ENCODE results near the gene NDUFAF7.
"Not testable (repeated sequence)": the region's sequence is repeated elsewhere in the genome, so short reads cannot be mapped to it uniquely, and the experiment has no call there.

Gene NDUFAF7

GRCh38 chr2:37274359-37274965 lies 43.0 kb downstream of the NDUFAF7 start:
- H3K27me3 ChIP-seq (ENCODE audit: insufficient read depth, low read length) = no peaks in the 10 kb centered on the region
- no peaks in the 10 kb centered on the region for H3K9me3 ChIP-seq (ENCODE audit: low read length)
- H3K4me1 ChIP-seq (ENCODE audit: insufficient read depth, low read length) = no peaks in the 10 kb centered on the region
- peaks cover 85% of the 10 kb centered on the region for H3K36me3 ChIP-seq (ENCODE audit: insufficient read depth, low read length)
- no peak overlapping the region for H2AFZ ChIP-seq (ENCODE audit: low read depth, low read length)
- no peak overlapping the region for H3K4me3 ChIP-seq (ENCODE audit: low read length)

- no peak overlapping the region for H3K4me3 ChIP-seq (ENCODE audit: low read length)
Observed at GRCh38 chr2:37276291-37276690, 44.8 kb downstream of the NDUFAF7 start.

GRCh38 chr2:37281916-37282315 lies 50.5 kb downstream of the NDUFAF7 start:
- Histone ChIP-seq H3K4me1 (ENCODE audit: insufficient read depth, low read length) (no peaks in the 10 kb centered on the region), H3K4me3 (ENCODE audit: low read length) (no peak overlapping the region), H3K27me3 (ENCODE audit: insufficient read depth, low read length) (no peaks in the 10 kb centered on the region), H3K9me3 (ENCODE audit: low read length) (no peaks in the 10 kb centered on the region), H3K36me3 (ENCODE audit: insufficient read depth, low read length) (peaks cover 69% of the 10 kb centered on the region), H2AFZ (ENCODE audit: low read depth, low read length) (no peak overlapping the region)

More at GRCh38 chr2:37276291-37276690, 44.8 kb downstream of the NDUFAF7 start:
- no peaks in the 10 kb centered on the region for H3K9me3 ChIP-seq (ENCODE audit: low read length)
- peaks cover 78% of the 10 kb centered on the region for H3K36me3 ChIP-seq (ENCODE audit: insufficient read depth, low read length)
- no peak overlapping the region for H2AFZ ChIP-seq (ENCODE audit: low read depth, low read length)
- H3K4me1 ChIP-seq (ENCODE audit: insufficient read depth, low read length) = no peaks in the 10 kb centered on the region
- H3K27me3 ChIP-seq (ENCODE audit: insufficient read depth, low read length) = no peaks in the 10 kb centered on the region

- Histone ChIP-seq H3K9me3 (ENCODE audit: low read length) (no peaks in the 10 kb centered on the region), H3K4me1 (ENCODE audit: insufficient read depth, low read length) (no peaks in the 10 kb centered on the region), H3K4me3 (ENCODE audit: low read length) (no peak overlapping the region), H3K27me3 (ENCODE audit: insufficient read depth, low read length) (no peaks in the 10 kb centered on the region), H3K36me3 (ENCODE audit: insufficient read depth, low read length) (peaks cover 67% of the 10 kb centered on the region), H2AFZ (ENCODE audit: low read depth, low read length) (no peak overlapping the region)
Observed at GRCh38 chr2:37282746-37283145, 51.3 kb downstream of the NDUFAF7 start.

- Histone ChIP-seq H2AFZ (ENCODE audit: low read depth, low read length) (no peak overlapping the region), H3K27me3 (ENCODE audit: insufficient read depth, low read length) (no peaks in the 10 kb centered on the region), H3K4me3 (ENCODE audit: low read length) (no peak overlapping the region), H3K9me3 (ENCODE audit: low read length) (no peaks in the 10 kb centered on the region), H3K36me3 (ENCODE audit: insufficient read depth, low read length) (peaks cover 69% of the 10 kb centered on the region), H3K4me1 (ENCODE audit: insufficient read depth, low read length) (no peaks in the 10 kb centered on the region)
Observed at GRCh38 chr2:37283207-37283606, 51.7 kb downstream of the NDUFAF7 start.

GRCh38 chr2:37284381-37284780 lies 52.9 kb downstream of the NDUFAF7 start:
- peaks cover 69% of the 10 kb centered on the region for H3K36me3 ChIP-seq (ENCODE audit: insufficient read depth, low read length)

GRCh38 chr2:37287966-37288365 lies 56.5 kb downstream of the NDUFAF7 start:
- H3K27me3 ChIP-seq (ENCODE audit: insufficient read depth, low read length) = no peaks in the 10 kb centered on the region
- H3K36me3 ChIP-seq (ENCODE audit: insufficient read depth, low read length) = peaks cover 55% of the 10 kb centered on the region
- H3K9me3 ChIP-seq (ENCODE audit: low read length) = no peaks in the 10 kb centered on the region
- no peak overlapping the region for H3K4me3 ChIP-seq (ENCODE audit: low read length)
- H3K4me1 ChIP-seq (ENCODE audit: insufficient read depth, low read length) = no peaks in the 10 kb centered on the region
- no peak overlapping the region for H2AFZ ChIP-seq (ENCODE audit: low read depth, low read length)

More at GRCh38 chr2:37284381-37284780, 52.9 kb downstream of the NDUFAF7 start:
- Histone ChIP-seq H3K4me3 (ENCODE audit: low read length) (no peak overlapping the region), H3K9me3 (ENCODE audit: low read length) (no peaks in the 10 kb centered on the region), H2AFZ (ENCODE audit: low read depth, low read length) (no peak overlapping the region), H3K27me3 (ENCODE audit: insufficient read depth, low read length) (no peaks in the 10 kb centered on the region), H3K4me1 (ENCODE audit: insufficient read depth, low read length) (no peaks in the 10 kb centered on the region)

GRCh38 chr2:37291680-37292079 lies 60.2 kb downstream of the NDUFAF7 start:
- H2AFZ ChIP-seq (ENCODE audit: low read depth, low read length) = no peak overlapping the region
- no peak overlapping the region for H3K4me3 ChIP-seq (ENCODE audit: low read length)
- H3K4me1 ChIP-seq (ENCODE audit: insufficient read depth, low read length) = no peaks in the 10 kb centered on the region
- H3K9me3 ChIP-seq (ENCODE audit: low read length) = no peaks in the 10 kb centered on the region
- no peaks in the 10 kb centered on the region for H3K27me3 ChIP-seq (ENCODE audit: insufficient read depth, low read length)
- peaks cover 42% of the 10 kb centered on the region for H3K36me3 ChIP-seq (ENCODE audit: insufficient read depth, low read length)

- peaks cover 21% of the 10 kb centered on the region for H3K36me3 ChIP-seq (ENCODE audit: insufficient read depth, low read length)
Observed at GRCh38 chr2:37294858-37295257, 63.4 kb downstream of the NDUFAF7 start.

GRCh38 chr2:37295469-37296073 lies 64.1 kb downstream of the NDUFAF7 start:
- Histone ChIP-seq H3K27me3 (ENCODE audit: insufficient read depth, low read length) (no peaks in the 10 kb centered on the region), H3K36me3 (ENCODE audit: insufficient read depth, low read length) (peaks cover 19% of the 10 kb centered on the region), H3K9me3 (ENCODE audit: low read length) (no peaks in the 10 kb centered on the region), H3K4me1 (ENCODE audit: insufficient read depth, low read length) (no peaks in the 10 kb centered on the region), H3K4me3 (ENCODE audit: low read length) (no peak overlapping the region), H2AFZ (ENCODE audit: low read depth, low read length) (no peak overlapping the region)

More at GRCh38 chr2:37294858-37295257, 63.4 kb downstream of the NDUFAF7 start:
- not testable (repeated sequence) for H2AFZ ChIP-seq (ENCODE audit: low read depth, low read length); H3K27me3 ChIP-seq (ENCODE audit: insufficient read depth, low read length); H3K4me1 ChIP-seq (ENCODE audit: insufficient read depth, low read length); H3K4me3 ChIP-seq (ENCODE audit: low read length); H3K9me3 ChIP-seq (ENCODE audit: low read length)

GRCh38 chr2:37297632-37298031 lies 66.2 kb downstream of the NDUFAF7 start:
- Histone ChIP-seq H2AFZ (ENCODE audit: low read depth, low read length) (no peak overlapping the region), H3K4me3 (ENCODE audit: low read length) (no peak overlapping the region), H3K9me3 (ENCODE audit: low read length) (no peaks in the 10 kb centered on the region), H3K4me1 (ENCODE audit: insufficient read depth, low read length) (no peaks in the 10 kb centered on the region), H3K36me3 (ENCODE audit: insufficient read depth, low read length) (peaks cover 9% of the 10 kb centered on the region), H3K27me3 (ENCODE audit: insufficient read depth, low read length) (no peaks in the 10 kb centered on the region)
